GM21737 (cell line): ENCODE results near the gene TMEM168.
"Not testable (repeated sequence)": the region's sequence is repeated elsewhere in the genome, so short reads cannot be mapped to it uniquely, and the experiment has no call there.

Experiments used
- ATAC-seq: cut with Tn5 transposase; IDR thresholded peaks from one replicate; pipeline ENCODE4 v1.9.1; 2021; ENCODE audit warnings: mild to moderate bottlenecking, moderate library complexity; ENCODE audit not compliant: unreplicated experiment

Gene TMEM168

GRCh38 chr7:112789817-112790585 is at the start of gene TMEM168:
Gene TMEM168, minus strand, starts transcription at chr7:112790393. Its CDS starts 5,568 bp downstream, at chr7:112784825.
- peak; percentile 69 for ATAC-seq

GRCh38 chr7:112835928-112836327 is 45.7 kb upstream of the TMEM168 start:
- ATAC-seq = not testable (repeated sequence)

- ATAC-seq = no peak
These were observed 42.9 kb upstream of the TMEM168 start for GRCh38 chr7:112833082-112833481.

GRCh38 chr7:112830769-112831168 is 40.6 kb upstream of the TMEM168 start:
- no peak for ATAC-seq

- no peak for ATAC-seq
These were observed 38.5 kb upstream of the TMEM168 start for GRCh38 chr7:112828696-112829095.

- no peak for ATAC-seq
These were observed 31.2 kb upstream of the TMEM168 start for GRCh38 chr7:112821345-112821744.

GRCh38 chr7:112819536-112819935 is 29.3 kb upstream of the TMEM168 start:
- no peak for ATAC-seq

GRCh38 chr7:112806156-112806555 is 16.0 kb upstream of the TMEM168 start:
- no peak for ATAC-seq

- no peak for ATAC-seq
These were observed 12.2 kb upstream of the TMEM168 start for GRCh38 chr7:112802406-112802805.

GRCh38 chr7:112800486-112800885 is 10.3 kb upstream of the TMEM168 start:
- ATAC-seq = no peak

- no peak for ATAC-seq
These were observed 9.4 kb upstream of the TMEM168 start for GRCh38 chr7:112799448-112800120.

GRCh38 chr7:112798274-112799159 is 8.3 kb upstream of the TMEM168 start:
- no peak for ATAC-seq

- not testable (repeated sequence) for ATAC-seq
These were observed 6.4 kb upstream of the TMEM168 start for GRCh38 chr7:112796552-112796951.

- no peak for ATAC-seq
These were observed 2.2 kb upstream of the TMEM168 start for GRCh38 chr7:112792441-112792840.

- ATAC-seq = no peak
These were observed 1.4 kb upstream of the TMEM168 start for GRCh38 chr7:112791465-112792168.

GRCh38 chr7:112790586-112791003 is 402 bp upstream of the TMEM168 start:
- ATAC-seq = peak; percentile 68

GRCh38 chr7:112789453-112789816 is 758 bp downstream of the TMEM168 start:
- no peak for ATAC-seq

- ATAC-seq = no peak
These were observed 1.3 kb downstream of the TMEM168 start for GRCh38 chr7:112788778-112789343.

- no peak for ATAC-seq
These were observed 5.6 kb downstream of the TMEM168 start for GRCh38 chr7:112784603-112785002.

- ATAC-seq = peak; percentile 79
These were observed 7.7 kb downstream of the TMEM168 start for GRCh38 chr7:112782498-112782897.
